Mucosa of rectum (tissue), 2 donors: Measurements from ENCODE around the gene SLC6A20.
"Not testable (repeated sequence)": the region's sequence is repeated elsewhere in the genome, so short reads cannot be mapped to it uniquely, and the experiment has no call there.

ENCODE experiments used
- H3K27ac ChIP-seq, 2 donors: one replicate each; pipeline ENCODE4 v1.7.0; 2013; ENCODE audit warnings: inconsistent platforms in 2 of 2, low read depth in 2 of 2, low read length in 2 of 2
- H3K27me3 ChIP-seq, 2 donors: one replicate each; pipeline ENCODE4 v1.7.0; 2013; ENCODE audit warnings: low read length in 2 of 2; ENCODE audit not compliant: control insufficient read depth in 2 of 2, insufficient read depth in 2 of 2
- H3K36me3 ChIP-seq, 2 donors: one replicate each; pipeline ENCODE4 v1.7.0; 2013; ENCODE audit warnings: low read length in 2 of 2; ENCODE audit not compliant: control insufficient read depth in 2 of 2, insufficient read depth in 2 of 2
- H3K4me1 ChIP-seq, 2 donors: one replicate each; pipeline ENCODE4 v1.7.0; 2013; ENCODE audit warnings: low read length in 2 of 2, mild to moderate bottlenecking in 1 of 2; ENCODE audit not compliant: control insufficient read depth in 2 of 2, insufficient read depth in 2 of 2
- H3K4me3 ChIP-seq, 2 donors: one replicate each; pipeline ENCODE4 v1.7.0; 2013; ENCODE audit warnings: low read length in 2 of 2
- H3K9ac ChIP-seq, 2 donors: one replicate each; pipeline ENCODE4 v1.7.0; 2013; ENCODE audit warnings: low read length in 2 of 2, low read depth in 1 of 2, mild to moderate bottlenecking in 1 of 2
- H3K9me3 ChIP-seq, 2 donors: one replicate each; pipeline ENCODE4 v1.7.0; 2013; ENCODE audit warnings: low read length in 2 of 2; ENCODE audit not compliant: control insufficient read depth in 2 of 2
- donor health status: healthy.
- donor health status: Normal muscosa, but diverticular disease.

Gene SLC6A20

DNA sequence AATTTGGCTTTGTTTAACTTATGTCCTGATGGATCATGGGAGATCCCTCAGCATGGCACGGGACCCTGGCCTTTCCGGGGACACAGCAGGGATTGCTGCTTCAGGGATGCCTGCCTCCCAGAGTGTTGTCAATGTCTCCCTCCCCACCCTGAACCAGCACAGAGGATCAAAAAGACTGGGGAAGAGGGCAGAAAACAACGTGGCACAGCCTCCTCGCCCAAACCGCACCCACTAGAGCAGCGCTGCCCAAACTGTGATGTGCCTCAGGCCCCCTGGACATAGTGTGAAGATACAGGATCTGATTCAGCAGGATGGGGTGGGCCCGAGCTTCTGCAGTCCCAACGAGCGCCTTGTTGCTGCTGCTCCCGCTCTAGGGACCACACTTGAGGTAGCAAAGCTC lies 34.5 kb downstream of the SLC6A20 start:
- Histone ChIP-seq H3K27ac (no peak overlapping the region), H3K4me3 (no peak overlapping the region), H3K4me1 (no peaks in the 10 kb centered on the region), H3K9ac (no peak overlapping the region), H3K9me3 (no peaks in the 10 kb centered on the region), H3K36me3 (no peaks in the 10 kb centered on the region), H3K27me3 (no peaks in the 10 kb centered on the region)

DNA sequence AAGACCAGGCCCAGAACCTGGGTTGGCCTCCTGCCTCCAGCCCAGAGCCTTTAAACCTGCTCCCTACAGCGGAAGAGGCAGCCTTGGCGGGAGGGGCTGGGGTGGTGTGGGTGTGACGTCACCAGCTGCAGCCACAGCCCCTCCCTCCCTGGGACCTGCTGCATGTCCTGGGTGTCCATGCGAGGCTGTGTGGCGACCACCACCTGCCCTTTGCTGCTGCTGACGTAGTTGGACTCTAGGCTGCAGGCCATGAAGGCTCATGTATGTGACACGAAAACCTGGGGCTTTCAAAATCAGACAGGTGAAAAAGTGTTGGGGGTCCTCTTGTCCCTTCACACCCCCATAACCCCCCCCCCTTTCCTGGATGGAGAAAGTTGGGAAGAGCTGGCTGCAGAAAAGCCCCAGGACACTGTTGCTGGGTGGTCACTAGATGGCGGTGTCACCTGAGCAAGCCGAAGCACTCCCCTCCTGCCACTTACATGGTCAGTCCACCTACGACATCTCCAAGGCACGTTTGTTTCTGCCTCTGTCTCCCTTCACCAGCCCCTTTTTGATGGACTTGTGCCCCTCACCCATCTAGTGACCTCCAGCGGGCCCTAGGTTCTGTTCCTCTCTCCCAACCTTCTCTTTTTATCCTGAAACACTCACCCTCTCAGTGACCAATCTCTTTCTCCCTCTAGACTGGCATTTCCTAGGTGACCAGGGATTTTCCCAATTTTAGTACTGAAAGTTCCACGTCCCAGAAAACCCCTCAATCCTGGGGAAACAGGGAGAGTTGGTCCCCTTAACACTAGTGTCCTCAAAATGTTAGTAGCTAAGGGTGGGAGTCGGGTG lies 35.2 kb downstream of the SLC6A20 start:
- no peak overlapping the region for H3K9ac ChIP-seq
- H3K9me3 ChIP-seq = no peaks in the 10 kb centered on the region
- no peaks in the 10 kb centered on the region for H3K36me3 ChIP-seq
- H3K27ac ChIP-seq = no peak overlapping the region
- H3K4me3 ChIP-seq = no peak overlapping the region
- no peaks in the 10 kb centered on the region for H3K27me3 ChIP-seq
- no peaks in the 10 kb centered on the region for H3K4me1 ChIP-seq

DNA sequence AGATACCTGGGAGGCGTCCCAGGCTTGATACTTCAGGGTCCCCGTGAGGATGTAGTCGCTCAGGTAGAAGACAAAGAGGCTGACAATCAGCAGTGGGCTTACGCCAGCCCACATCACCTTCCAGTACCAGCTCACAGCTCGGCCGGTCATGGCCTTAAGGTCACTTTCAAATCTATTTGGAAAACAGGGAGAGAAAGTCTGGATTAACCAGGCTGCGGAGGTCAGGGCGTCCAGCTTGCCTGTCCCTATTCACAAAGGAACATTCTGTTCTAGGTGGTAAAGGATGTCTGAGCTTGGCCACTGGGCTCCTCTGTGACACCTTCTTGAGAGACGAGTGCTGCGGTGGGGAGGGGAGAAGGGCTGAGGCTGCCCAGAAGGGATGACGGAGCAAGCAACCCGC lies 36.5 kb downstream of the SLC6A20 start:
- no peak overlapping the region for H3K27ac ChIP-seq
- no peaks in the 10 kb centered on the region for H3K4me1 ChIP-seq
- no peak overlapping the region for H3K9ac ChIP-seq
- H3K4me3 ChIP-seq = no peak overlapping the region
- H3K9me3 ChIP-seq = no peaks in the 10 kb centered on the region
- H3K27me3 ChIP-seq = no peaks in the 10 kb centered on the region
- no peaks in the 10 kb centered on the region for H3K36me3 ChIP-seq

DNA sequence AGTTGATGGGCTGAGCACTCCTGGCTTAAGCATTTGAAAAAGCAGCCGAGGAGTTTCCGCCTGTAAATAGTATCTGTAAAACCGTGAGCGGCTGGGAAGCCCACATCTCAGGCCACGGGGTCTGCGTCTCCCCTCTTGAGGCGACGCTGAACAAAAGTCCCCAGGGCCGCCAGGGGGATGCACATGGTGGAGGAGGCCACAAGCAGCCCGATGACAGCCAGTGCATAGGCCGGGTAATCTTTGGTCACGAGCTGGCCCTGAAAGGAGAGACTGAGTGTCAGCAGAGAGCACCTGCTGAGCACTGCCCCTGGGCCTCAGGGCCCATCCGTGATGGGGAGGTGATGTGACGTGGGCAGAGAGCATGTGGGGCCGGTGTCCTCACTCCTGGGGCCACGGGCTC lies 37.5 kb downstream of the SLC6A20 start:
- Histone ChIP-seq H3K4me3 (no peak overlapping the region), H3K27me3 (no peaks in the 10 kb centered on the region), H3K9ac (no peak overlapping the region), H3K36me3 (no peaks in the 10 kb centered on the region), H3K9me3 (no peaks in the 10 kb centered on the region), H3K27ac (no peak overlapping the region), H3K4me1 (no peaks in the 10 kb centered on the region)

DNA sequence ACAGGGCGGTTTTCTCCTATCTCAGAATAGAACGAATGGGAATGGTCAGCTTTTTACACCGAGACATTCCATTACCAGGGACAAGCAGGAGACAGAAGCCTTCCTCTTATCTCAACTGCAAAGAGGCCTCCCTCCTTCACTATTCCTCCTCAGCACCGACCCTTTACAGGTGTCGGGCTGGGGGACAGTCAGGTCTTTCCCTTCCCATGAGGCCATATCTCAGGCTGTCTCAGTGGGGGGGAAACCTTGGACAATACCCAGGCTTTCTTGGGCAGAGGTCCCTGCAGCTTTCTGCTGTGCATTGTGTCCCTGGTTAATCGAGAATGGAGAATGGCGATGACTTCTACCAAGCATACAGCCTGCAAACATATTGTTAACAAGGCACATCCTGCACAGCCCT lies 39.2 kb downstream of the SLC6A20 start:
- H3K4me1 ChIP-seq, H3K9me3 ChIP-seq, H3K36me3 ChIP-seq, H3K4me3 ChIP-seq, H3K27ac ChIP-seq, H3K9ac ChIP-seq, H3K27me3 ChIP-seq: not testable (repeated sequence)

DNA sequence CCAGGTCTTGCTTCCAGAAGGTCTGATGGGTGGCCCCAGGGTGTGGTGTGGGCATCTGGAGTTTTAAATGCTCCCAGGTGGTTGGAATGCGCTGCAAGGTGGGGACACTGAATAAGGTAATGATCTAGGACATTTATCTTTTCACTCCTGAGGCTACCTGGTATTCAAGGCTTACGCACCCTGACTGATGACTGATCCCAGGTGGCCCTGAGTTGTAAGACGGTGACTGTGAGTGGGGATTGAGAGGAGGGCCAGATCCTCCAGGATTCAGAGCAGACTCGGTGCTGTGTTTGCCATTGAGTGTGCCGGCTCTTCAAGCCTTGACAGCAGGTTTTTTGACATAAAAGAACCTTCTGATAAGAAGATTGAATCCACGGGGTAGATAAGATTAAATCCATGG lies 40.3 kb downstream of the SLC6A20 start:
- H3K36me3 ChIP-seq = no peaks in the 10 kb centered on the region
- no peak overlapping the region for H3K4me3 ChIP-seq
- H3K9ac ChIP-seq = no peak overlapping the region
- H3K4me1 ChIP-seq = no peaks in the 10 kb centered on the region
- H3K9me3 ChIP-seq = no peaks in the 10 kb centered on the region
- H3K27ac ChIP-seq = no peak overlapping the region
- H3K27me3 ChIP-seq = no peaks in the 10 kb centered on the region

DNA sequence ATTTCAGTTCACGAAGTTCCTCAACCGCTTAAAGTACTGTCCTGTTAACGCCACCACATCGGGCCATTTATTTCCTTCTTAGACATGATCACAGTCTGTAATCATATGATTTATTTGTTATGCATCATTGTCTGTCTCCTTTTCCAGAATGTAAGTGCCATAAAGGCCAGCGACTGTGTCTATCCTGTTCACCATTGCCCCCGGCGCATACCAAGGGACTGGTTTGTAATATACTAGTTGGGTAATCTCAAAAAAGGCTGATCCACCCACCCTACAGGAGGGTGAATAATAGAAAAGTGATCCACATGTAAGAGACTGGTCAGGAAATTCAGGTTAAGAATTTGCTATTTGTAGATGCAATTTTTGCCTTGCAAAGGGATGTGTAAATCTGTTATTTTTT lies 41.9 kb downstream of the SLC6A20 start:
- H3K4me3 ChIP-seq = no peak overlapping the region
- H3K9me3 ChIP-seq = no peaks in the 10 kb centered on the region
- no peak overlapping the region for H3K27ac ChIP-seq
- H3K4me1 ChIP-seq = no peaks in the 10 kb centered on the region
- H3K9ac ChIP-seq = no peak overlapping the region
- H3K27me3 ChIP-seq = no peaks in the 10 kb centered on the region
- no peaks in the 10 kb centered on the region for H3K36me3 ChIP-seq

DNA sequence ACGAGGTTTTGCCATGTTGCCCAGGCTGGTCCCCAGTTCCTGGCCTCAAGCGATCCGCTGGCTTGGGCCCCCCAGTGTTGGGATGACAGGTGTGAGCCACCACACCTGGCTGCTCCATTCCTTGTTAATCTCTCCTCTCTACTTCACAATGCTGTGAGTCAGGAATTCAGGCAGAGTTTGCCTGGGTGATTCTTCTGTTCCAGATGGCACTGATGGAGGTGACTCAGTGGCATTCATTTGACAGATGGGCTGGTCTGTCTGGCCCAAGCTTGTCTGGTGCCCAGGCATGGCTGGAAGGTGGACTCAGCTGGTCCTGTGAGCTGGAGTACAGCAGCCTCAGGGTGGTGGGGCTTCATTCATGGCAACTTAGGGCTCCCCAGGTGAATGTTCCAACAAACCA lies 43.2 kb downstream of the SLC6A20 start:
- H3K27ac ChIP-seq = no peak overlapping the region
- no peaks in the 10 kb centered on the region for H3K4me1 ChIP-seq
- no peak overlapping the region for H3K9ac ChIP-seq
- no peaks in the 10 kb centered on the region for H3K27me3 ChIP-seq
- no peak overlapping the region for H3K4me3 ChIP-seq
- H3K36me3 ChIP-seq = peaks cover under 1 to 2% of the 10 kb centered on the region in 2 donors
- H3K9me3 ChIP-seq = no peaks in the 10 kb centered on the region

DNA sequence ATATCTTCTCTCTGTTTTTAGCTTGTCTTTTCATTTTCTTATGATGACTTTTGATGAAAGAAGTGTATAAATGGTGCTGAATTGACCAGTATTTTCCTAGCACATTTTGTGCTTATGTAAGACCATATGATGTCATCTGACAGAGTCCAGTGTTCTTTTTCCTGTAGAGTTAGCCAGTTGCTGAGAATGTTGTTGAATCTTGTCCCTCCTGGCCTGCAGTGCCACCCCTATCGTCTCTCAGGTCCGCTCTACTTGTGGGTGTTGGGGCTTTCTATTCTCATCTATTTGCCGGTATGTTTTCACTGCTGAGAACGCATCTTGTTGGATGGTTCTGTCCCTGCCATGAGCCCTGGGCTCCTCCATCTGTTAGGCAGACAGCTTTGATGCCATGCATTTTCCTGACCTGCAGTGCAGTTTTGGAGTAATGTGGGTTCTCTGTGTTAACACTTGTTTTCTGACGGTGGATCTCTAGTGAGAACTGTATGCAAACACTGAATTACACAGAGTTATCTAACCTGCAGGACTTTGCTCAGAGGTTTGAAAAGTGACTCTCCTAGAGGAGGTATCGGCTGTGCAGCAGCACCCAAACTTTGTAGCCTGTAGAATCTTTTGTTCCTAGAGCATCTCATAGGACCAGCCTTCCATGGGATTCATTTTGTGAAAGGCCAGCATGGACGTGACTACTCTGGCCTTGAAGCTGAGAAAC lies 44.6 kb downstream of the SLC6A20 start:
- no peaks in the 10 kb centered on the region for H3K4me1 ChIP-seq
- no peak overlapping the region for H3K9ac ChIP-seq
- H3K4me3 ChIP-seq = no peak overlapping the region
- peaks cover 4 to 8% of the 10 kb centered on the region in 2 donors for H3K36me3 ChIP-seq
- H3K27me3 ChIP-seq = no peaks in the 10 kb centered on the region
- no peak overlapping the region for H3K27ac ChIP-seq
- no peaks in the 10 kb centered on the region for H3K9me3 ChIP-seq

DNA sequence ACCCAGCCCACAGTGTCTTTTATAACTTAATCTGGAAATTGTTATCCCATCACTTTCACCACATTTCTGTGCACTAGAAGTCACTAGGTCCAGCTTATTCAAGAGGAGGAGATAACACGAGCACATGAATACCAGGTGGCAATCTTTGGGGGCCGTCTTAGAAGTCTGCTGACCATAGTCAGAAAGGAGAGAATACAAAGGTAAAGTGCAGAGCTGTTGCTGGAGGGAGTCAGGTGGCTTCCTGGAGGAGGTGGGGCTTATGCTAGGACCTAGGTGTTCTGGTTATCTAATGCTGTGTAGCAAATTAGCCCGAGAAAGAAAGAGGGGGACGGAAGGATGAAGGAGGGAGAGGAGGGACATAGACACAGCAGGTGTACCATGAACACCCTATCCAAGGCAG lies 46.5 kb downstream of the SLC6A20 start:
- H3K4me3 ChIP-seq = no peak overlapping the region
- no peaks in the 10 kb centered on the region for H3K9me3 ChIP-seq
- no peak overlapping the region for H3K27ac ChIP-seq
- H3K36me3 ChIP-seq = peaks cover 13 to 20% of the 10 kb centered on the region in 2 donors
- H3K27me3 ChIP-seq = no peaks in the 10 kb centered on the region
- H3K9ac ChIP-seq = no peak overlapping the region
- no peaks in the 10 kb centered on the region for H3K4me1 ChIP-seq
